Measurements from ENCODE around the gene FPR1.

FPR1 gene

DNA sequence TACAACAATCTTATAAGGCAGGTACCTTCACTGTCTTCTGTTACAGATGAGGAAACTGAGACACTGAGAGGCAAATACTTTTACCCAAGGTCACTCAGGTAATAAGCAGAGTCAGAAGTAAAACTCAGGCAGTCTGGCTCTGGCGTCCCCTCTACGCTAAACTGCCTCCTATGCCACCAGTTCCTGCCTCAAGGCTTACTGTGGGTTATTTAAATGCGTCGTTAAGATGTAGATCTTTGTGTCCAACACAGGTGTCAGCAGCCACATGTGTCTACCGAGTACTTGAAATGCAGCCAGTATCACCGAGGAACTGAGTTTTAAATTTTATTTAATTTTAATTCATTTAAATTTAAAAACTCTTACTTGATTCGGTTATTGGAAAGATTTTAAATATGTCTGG lies 29.8 kb downstream of the FPR1 start:
- TF ChIP-seq, protein P1, sequence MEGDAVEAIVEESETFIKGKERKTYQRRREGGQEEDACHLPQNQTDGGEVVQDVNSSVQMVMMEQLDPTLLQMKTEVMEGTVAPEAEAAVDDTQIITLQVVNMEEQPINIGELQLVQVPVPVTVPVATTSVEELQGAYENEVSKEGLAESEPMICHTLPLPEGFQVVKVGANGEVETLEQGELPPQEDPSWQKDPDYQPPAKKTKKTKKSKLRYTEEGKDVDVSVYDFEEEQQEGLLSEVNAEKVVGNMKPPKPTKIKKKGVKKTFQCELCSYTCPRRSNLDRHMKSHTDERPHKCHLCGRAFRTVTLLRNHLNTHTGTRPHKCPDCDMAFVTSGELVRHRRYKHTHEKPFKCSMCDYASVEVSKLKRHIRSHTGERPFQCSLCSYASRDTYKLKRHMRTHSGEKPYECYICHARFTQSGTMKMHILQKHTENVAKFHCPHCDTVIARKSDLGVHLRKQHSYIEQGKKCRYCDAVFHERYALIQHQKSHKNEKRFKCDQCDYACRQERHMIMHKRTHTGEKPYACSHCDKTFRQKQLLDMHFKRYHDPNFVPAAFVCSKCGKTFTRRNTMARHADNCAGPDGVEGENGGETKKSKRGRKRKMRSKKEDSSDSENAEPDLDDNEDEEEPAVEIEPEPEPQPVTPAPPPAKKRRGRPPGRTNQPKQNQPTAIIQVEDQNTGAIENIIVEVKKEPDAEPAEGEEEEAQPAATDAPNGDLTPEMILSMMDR (IDR thresholded peaks at IDR 0.05; ENCODE audit: low read depth, low read length) = no peak
- no peak for DNase-seq (ENCODE audit: low read depth, low spot score)
- in situ Hi-C loops (cut with HindIII; ENCODE audit: low sequenced_read_pairs) = no loop called here
- H3K4me3 ChIP-seq (ENCODE audit: low read depth, low read length) = no peak overlapping the region

DNA sequence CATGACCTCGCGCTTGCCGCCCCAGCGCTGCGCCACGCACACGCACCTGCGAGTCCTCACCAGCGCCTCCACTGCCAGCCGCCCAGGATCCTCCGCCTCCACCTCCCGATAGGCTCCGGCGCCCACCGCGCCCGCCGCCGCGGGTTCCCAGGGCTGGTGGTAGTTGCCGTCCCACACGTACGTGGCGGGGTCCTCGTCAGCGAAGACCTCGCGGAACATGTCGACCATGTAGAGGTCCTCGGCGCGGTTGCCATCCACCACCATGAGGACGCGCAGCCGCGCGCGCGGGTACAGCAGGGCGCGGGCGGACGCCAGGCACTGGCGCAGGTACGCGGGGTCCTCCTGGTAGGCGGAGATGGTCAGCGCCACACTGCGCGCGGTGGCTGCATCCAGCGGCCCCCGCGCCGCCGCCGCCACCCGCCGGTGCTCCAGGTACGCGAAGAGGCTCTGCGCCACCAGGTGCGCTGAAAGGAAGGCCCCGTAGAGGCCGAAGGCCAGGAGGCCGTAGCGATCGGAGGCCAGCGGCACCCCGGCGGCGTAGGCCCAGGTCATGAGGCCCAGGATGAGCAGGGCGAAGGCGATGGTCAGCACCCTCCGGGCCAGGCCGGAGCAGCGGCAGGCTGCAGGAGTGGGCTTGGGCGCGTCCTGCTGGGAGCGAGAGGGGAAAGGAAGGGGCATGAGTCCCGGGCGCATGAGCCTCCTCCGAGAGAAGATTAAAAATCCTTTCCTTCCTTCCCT lies 32.3 kb downstream of the FPR1 start:
- in situ Hi-C loops (cut with HindIII; ENCODE audit: low sequenced_read_pairs) = no loop called here
- no peak overlapping the region for H3K4me3 ChIP-seq (ENCODE audit: low read depth, low read length)

DNA sequence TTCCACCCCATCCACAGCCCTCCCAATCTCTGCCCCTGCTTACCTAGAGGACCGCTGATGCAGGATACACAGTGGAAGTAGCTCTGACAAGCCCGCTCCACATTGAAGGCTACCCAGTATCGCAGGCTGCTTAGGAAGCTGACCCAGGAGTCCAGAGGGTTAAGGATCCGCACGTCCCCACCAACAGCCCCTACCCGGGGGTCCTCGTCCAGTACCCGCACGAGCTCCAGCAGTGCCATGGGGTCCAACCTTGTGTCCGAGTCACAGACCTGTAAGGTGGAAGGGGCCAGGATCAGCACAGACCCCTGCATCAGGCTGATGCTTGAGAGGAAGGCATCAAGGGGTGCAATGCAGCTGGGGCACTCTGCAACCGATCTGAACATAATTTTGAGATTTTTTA lies 34.8 kb downstream of the FPR1 start:
- H3K4me3 ChIP-seq (ENCODE audit: low read depth, low read length) = no peak overlapping the region
- no peak for DNase-seq (ENCODE audit: low read depth, low spot score)
- in situ Hi-C loops (cut with HindIII; ENCODE audit: low sequenced_read_pairs) = no loop called here
- TF ChIP-seq, protein P1 (IDR thresholded peaks at IDR 0.05; ENCODE audit: low read depth, low read length) = no peak

More for the DNA sequence above, 32.3 kb downstream of the FPR1 start:
- TF ChIP-seq, protein P1 (IDR thresholded peaks at IDR 0.05; ENCODE audit: low read depth, low read length) = no peak
- no peak for DNase-seq (ENCODE audit: low read depth, low spot score)

DNA sequence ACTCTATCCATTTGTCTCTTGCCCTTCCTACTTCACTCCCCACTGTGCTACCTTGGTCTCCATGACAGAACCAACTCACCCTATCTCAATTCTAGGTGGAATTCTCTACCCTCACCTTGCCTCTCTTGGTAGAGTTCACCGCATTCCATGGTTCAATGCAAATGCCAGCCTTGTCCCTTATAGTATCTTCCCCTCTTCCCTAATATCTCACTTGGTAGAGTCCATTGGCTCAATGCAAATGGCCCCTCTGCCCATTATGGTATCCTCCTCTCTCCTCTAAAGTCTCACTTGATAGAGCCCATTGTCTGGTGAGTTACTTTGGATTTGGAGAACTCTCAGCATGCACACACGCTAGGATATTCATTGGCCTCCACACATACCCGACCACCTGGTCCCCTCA lies 35.8 kb downstream of the FPR1 start:
- TF ChIP-seq, protein P1 (IDR thresholded peaks at IDR 0.05; ENCODE audit: low read depth, low read length) = no peak
- in situ Hi-C loops (cut with HindIII; ENCODE audit: low sequenced_read_pairs) = no loop called here
- no peak for DNase-seq (ENCODE audit: low read depth, low spot score)
- no peak overlapping the region for H3K4me3 ChIP-seq (ENCODE audit: low read depth, low read length)

DNA sequence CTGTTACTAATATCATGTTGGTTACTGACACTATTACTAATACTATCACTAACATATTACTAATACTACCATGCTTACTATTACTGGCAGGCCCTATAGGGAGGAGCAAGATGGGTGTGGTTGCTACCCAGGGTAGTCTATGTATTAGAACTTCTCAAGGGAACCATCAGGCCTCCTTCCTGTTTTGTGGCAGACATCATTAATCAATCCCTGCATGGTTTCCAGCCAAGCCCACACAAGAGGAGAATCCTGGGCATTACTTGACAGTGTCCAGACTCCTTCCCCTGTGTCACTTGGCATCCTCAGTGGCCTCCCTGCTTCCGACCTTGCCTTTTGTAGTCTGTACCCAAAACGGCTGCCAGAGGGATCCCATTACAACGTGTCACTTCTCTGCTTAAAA lies 36.8 kb downstream of the FPR1 start:
- TF ChIP-seq, protein P1 (IDR thresholded peaks at IDR 0.05; ENCODE audit: low read depth, low read length) = no peak
- H3K4me3 ChIP-seq (ENCODE audit: low read depth, low read length) = no peak overlapping the region
- in situ Hi-C loops (cut with HindIII; ENCODE audit: low sequenced_read_pairs) = no loop called here
- no peak for DNase-seq (ENCODE audit: low read depth, low spot score)

DNA sequence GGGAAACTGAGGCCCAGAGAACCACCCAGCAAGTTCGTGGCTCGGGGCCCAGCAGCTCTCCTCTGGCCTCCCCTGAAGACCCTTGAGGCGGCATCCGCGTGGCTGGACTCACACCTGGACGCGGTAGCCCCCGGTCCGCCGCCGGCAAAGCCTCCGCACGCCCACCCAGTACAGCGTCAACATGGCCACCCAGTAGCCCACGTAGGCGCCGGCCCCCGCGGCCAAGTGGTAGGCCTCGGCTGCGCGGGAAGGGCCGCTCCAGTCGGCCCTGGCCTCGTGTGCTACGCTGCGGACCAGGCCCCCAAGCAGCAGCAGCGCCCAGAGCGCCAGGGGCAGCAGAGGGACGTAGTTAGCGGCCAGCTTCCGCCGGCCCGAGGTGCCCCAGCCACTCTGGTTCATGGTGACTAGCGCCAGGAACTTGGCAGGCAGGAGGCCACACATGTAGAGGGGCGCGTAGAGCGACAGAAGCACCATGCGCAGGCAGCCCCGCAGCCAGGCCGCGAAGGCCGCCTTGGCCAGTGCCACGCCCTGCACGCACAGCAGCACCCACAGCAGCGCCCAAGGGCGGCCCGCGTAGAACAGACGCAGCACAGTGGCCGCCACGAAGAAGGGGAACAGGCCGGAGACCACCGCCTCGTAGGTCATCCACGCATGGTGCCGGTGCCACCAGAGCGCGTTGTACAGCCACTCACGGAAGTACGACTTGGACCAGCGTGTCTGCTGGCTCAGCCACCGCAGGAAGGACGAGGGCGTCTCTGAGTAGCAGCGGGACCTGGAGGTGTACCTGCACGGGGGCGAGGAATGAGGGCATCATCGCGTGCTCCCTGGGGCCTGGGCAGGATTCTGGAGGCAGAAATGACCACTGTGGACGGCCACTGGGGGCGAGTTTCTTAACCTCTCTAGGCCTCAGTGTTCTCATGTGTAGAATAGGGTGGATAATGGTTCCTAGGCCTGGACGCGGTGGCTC lies 38.1 kb downstream of the FPR1 start:
- no peak overlapping the region for H3K4me3 ChIP-seq (ENCODE audit: low read depth, low read length)

More for the DNA sequence above, 38.1 kb downstream of the FPR1 start:
- TF ChIP-seq, protein P1 (IDR thresholded peaks at IDR 0.05; ENCODE audit: low read depth, low read length) = no peak
- no peak for DNase-seq (ENCODE audit: low read depth, low spot score)
- in situ Hi-C loops (cut with HindIII; ENCODE audit: low sequenced_read_pairs) = no loop called here

All from astrocyte of the spinal cord (primary cell).